Smooth muscle cell (in vitro differentiated cells): ENCODE results near the gene SPAG7. TPM values are rescaled to one million over a fixed set of nuclear protein-coding genes. Genes with fewer than 3 reads are reported as not detected.
"Not testable (repeated sequence)": the region's sequence is repeated elsewhere in the genome, so short reads cannot be mapped to it uniquely, and the experiment has no call there.

Source experiments
- DNase-seq: peaks from one replicate; lab custom pipeline; 2025; ENCODE audit not compliant: unreplicated experiment; lab: John Stamatoyannopoulos, UW
- H2AFZ ChIP-seq: fragments of 200-600 bp; sonication (generic); 2 replicates; pipeline ENCODE4 v1.6.0; 2016; ENCODE audit warnings: antibody characterized with exemption, low read depth, mild to moderate bottlenecking
- H3F3A ChIP-seq: fragments of 200-600 bp; sonication (generic); 2 replicates; pipeline ENCODE4 v1.6.0; 2017; ENCODE audit warnings: antibody characterized with exemption, low read depth
- H3K27ac ChIP-seq: fragments of 200-600 bp; sonication (generic); 2 replicates; pipeline ENCODE4 v1.5.1; 2016; ENCODE audit warnings: low read depth, mild to moderate bottlenecking
- H3K27me3 ChIP-seq: fragments of 200-600 bp; sonication (generic); 2 replicates; pipeline ENCODE4 v1.6.1; 2016; ENCODE audit warnings: low read depth, mild to moderate bottlenecking
- H3K36me3 ChIP-seq: fragments of 200-600 bp; sonication (generic); 2 replicates; pipeline ENCODE4 v1.5.1; 2016; ENCODE audit warnings: low read depth
- H3K4me1 ChIP-seq: fragments of 200-600 bp; sonication (generic); 2 replicates; pipeline ENCODE4 v1.5.1; 2016; ENCODE audit warnings: low read depth
- H3K4me2 ChIP-seq: fragments of 200-600 bp; sonication (generic); 2 replicates; pipeline ENCODE4 v1.6.0; 2016; ENCODE audit warnings: mild to moderate bottlenecking
- H3K4me3 ChIP-seq: fragments of 200-600 bp; sonication (generic); 2 replicates; pipeline ENCODE4 v1.5.1; 2016; ENCODE audit warnings: mild to moderate bottlenecking
- H3K79me2 ChIP-seq: fragments of 200-600 bp; sonication (generic); 2 replicates; pipeline ENCODE4 v1.6.0; 2016; ENCODE audit warnings: low read depth, mild to moderate bottlenecking
- H3K9ac ChIP-seq: fragments of 200-600 bp; sonication (generic); 2 replicates; pipeline ENCODE4 v1.6.0; 2016; ENCODE audit warnings: low read depth
- H3K9me3 ChIP-seq: fragments of 200-600 bp; sonication (generic); replicated peaks from 2 replicates; pipeline ENCODE4 v1.5.1; 2016; ENCODE audit warnings: low read depth
- H4K20me1 ChIP-seq: fragments of 200-600 bp; sonication (generic); 2 replicates; pipeline ENCODE4 v1.6.0; 2016; ENCODE audit warnings: low read depth
- CTCF ChIP-seq: fragments of 200-600 bp; sonication (generic); IDR thresholded peaks from 2 replicates; pipeline ENCODE4 v1.5.1; 2017; ENCODE audit warnings: borderline replicate concordance, mild to moderate bottlenecking, antibody characterized with exemption; ENCODE audit not compliant: insufficient read depth, poor library complexity, severe bottlenecking
- WGBS: methylation state at CpG from one replicate; pipeline ENCODE4 v1.1.7; 2016; ENCODE audit warnings: low lambda C conversion rate; 5-methylcytosine and 5-hydroxymethylcytosine counted together
- polyA plus RNA-seq: library from polyadenylated mRNA; unstranded; fragments of >200 nt; fragmentation: Nextera tagmentation; extraction: Ambion mirVana; gene quantifications from 2 replicates; pipeline ENCODE4 v1.2.1, GENCODE V29; 2016
- total RNA-seq: library from RNA; depleted of rRNA; stranded (reverse); fragments of >200 nt; gene quantifications from 2 replicates; pipeline ENCODE4 v1.2.3, GENCODE V29; 2014

The SPAG7 gene
- total and polyA plus RNA-seq, 2 experiments from 2014 or later = 70.7 to 192 TPM

GRCh38 chr17:4928881-4929280 is 38.7 kb downstream of the SPAG7 start:
- no peaks in the 10 kb centered on the region for H3K27me3 ChIP-seq
- no peaks in the 10 kb centered on the region for H3K79me2 ChIP-seq
- no peak overlapping the region for H3K9ac ChIP-seq
- DNase-seq = no peak
- H3K4me2 ChIP-seq = no peak overlapping the region
- WGBS = 97% methylated on average over 18 of the region's 18 CpGs
- no peaks in the 10 kb centered on the region for H3K36me3 ChIP-seq
- no peaks in the 10 kb centered on the region for H3K4me1 ChIP-seq
- no peaks in the 10 kb centered on the region for H3F3A ChIP-seq
- H3K9me3 ChIP-seq = no peaks in the 10 kb centered on the region
- no peak overlapping the region for H2AFZ ChIP-seq
- H3K27ac ChIP-seq = no peak overlapping the region
- no peaks in the 10 kb centered on the region for H4K20me1 ChIP-seq
- no peak for TF ChIP-seq CTCF
- H3K4me3 ChIP-seq = no peak overlapping the region

- not testable (repeated sequence) for H3K36me3 ChIP-seq, H3K4me3 ChIP-seq, H3K4me1 ChIP-seq, H3K27ac ChIP-seq, H3F3A ChIP-seq, H2AFZ ChIP-seq, H3K9ac ChIP-seq, H3K27me3 ChIP-seq, H3K4me2 ChIP-seq, DNase-seq, H3K79me2 ChIP-seq, H3K9me3 ChIP-seq, H4K20me1 ChIP-seq
- WGBS = 87% methylated on average over 24 of the region's 24 CpGs
Measured at GRCh38 chr17:4926577-4927335, 40.9 kb downstream of the SPAG7 start.

- 92% methylated on average over 4 of the region's 4 CpGs for WGBS
Measured at GRCh38 chr17:4921320-4921719, 46.3 kb downstream of the SPAG7 start.

More at GRCh38 chr17:4921320-4921719, 46.3 kb downstream of the SPAG7 start:
- H4K20me1 ChIP-seq = no peaks in the 10 kb centered on the region
- no peaks in the 10 kb centered on the region for H3K27me3 ChIP-seq
- no peak overlapping the region for H3K4me3 ChIP-seq
- no peak overlapping the region for H3K4me2 ChIP-seq
- peak overlapping the region; percentile 75 for H3K27ac ChIP-seq
- H3F3A ChIP-seq = peaks cover 11% of the 10 kb centered on the region
- no peaks in the 10 kb centered on the region for H3K79me2 ChIP-seq
- H3K36me3 ChIP-seq = no peaks in the 10 kb centered on the region
- no peaks in the 10 kb centered on the region for H3K9me3 ChIP-seq
- no peaks in the 10 kb centered on the region for H3K4me1 ChIP-seq
- DNase-seq = no peak
- no peak overlapping the region for H3K9ac ChIP-seq
- H2AFZ ChIP-seq = no peak overlapping the region
- TF ChIP-seq CTCF = no peak
